HG03439 (cell line): ENCODE results near the gene FXYD5.

ENCODE experiments used
- ATAC-seq: cut with Tn5 transposase; IDR thresholded peaks from one replicate; pipeline ENCODE4 v1.9.1; 2021; ENCODE audit warnings: mild to moderate bottlenecking, moderate library complexity; ENCODE audit not compliant: unreplicated experiment

The FXYD5 gene, protein sequence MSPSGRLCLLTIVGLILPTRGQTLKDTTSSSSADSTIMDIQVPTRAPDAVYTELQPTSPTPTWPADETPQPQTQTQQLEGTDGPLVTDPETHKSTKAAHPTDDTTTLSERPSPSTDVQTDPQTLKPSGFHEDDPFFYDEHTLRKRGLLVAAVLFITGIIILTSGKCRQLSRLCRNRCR

DNA sequence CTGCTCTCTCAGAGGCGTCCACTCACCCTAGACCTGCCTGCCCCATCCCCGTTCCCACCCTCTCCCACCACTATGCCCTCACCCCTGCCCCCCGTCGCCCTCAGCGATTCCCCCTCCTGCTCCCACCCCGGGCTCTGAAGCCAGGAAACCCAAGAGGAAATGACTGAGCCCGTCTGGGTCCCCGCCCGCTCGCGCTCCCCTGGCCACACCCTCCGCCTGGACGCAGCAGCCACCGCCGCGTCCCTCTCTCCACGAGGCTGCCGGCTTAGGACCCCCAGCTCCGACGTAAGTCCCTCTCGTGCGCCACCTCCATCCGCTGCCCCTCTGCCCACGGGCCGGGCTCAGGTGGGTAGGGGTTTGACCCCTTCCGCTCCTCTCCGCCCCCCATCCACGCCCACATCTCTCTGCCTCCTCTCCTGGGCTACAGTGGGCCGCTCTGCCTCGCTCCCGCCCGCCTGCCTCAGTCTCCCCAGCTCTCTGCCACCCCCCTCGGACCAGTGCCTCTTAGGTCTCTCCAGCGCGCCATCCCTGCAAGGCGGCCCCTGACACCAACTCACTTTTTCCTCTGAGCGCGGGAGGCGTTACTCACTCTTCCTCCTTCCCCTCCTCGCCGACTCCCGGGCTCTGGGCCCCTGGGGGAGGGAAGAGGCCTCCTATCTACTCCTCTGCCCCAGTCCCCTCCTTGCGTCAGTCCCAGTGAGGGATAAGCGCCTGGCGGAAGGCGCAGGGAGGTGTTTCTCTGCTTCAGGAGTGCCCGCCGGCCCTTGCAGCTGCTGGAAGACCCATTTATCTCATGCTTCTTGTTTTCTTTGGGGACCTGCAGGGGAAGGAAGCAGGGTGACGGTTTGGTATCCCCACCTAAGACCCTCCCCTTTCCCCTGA lies at the start of gene FXYD5:
FXYD5 (plus strand) TSS at position 211 of the 882 bp plus-strand sequence. CDS start 816 bp downstream, outside the sequence.
- ATAC-seq, result no peak

DNA sequence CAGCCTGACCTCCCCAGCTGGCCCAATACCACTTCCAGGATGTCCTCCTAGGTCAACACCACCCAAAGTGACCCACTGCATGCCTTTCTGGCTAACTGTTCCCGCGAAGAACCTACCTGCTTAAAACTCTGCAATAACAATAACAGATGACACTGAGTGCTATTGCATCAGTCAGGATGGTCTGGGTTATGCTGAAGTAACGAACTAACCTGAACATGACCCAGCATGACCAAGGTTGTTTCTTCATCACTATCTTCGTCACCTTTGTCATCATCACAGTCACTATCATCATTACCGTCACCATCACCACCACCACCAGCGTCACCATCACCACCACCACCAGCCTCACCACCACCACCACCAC lies 49.5 kb upstream of the FXYD5 start:
- ATAC-seq, result no peak

DNA sequence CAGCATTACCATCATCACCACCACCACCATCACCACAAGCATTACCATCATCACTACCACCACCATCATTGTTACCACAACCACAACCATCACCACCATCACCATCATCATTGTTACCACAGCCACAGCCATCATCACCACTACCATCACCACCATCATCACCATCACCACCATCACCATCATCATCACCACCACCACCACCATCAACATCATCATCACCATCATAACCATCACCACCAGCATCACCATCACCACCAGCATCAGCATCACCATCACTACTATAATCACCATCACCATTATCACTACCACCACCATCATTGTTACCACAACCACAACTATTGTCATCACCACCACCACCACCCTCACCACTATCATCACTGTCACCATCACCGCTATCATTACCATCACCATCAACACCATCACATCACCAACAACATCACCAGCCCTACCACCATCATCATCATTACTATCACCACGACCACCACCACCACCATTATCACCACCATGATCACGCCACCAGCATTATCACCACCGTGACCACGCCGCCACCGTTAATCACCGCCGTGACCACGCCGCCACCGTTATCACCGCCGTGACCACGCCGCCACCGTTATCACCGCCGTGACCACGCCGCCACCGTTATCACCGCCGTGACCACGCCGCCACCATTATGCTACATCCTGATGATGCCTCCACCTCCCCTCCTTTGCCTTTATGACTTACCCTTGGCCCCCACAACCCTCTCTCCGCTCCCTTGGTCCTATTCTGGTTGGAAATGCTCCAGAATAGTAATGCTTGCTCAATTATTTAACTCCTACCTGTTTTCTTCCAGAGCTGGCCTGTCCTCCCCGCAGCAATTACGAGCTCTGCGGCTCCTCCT lies 48.9 kb upstream of the FXYD5 start:
- no peak for ATAC-seq

DNA sequence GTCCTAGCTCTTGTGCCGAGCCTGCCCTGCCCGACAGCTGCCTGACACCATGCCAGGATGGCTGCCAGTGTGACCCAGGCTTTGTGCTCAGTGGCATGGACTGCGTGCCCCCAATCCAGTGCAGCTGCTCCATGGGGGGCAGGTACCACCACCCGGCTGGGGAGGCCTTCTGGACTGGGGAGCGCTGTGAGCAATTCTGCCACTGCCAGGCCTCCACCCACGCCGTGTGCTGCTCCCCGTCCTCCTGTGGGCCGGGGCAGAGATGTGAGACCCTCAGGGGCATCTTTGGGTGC lies 48.3 kb upstream of the FXYD5 start:
- no peak for ATAC-seq

DNA sequence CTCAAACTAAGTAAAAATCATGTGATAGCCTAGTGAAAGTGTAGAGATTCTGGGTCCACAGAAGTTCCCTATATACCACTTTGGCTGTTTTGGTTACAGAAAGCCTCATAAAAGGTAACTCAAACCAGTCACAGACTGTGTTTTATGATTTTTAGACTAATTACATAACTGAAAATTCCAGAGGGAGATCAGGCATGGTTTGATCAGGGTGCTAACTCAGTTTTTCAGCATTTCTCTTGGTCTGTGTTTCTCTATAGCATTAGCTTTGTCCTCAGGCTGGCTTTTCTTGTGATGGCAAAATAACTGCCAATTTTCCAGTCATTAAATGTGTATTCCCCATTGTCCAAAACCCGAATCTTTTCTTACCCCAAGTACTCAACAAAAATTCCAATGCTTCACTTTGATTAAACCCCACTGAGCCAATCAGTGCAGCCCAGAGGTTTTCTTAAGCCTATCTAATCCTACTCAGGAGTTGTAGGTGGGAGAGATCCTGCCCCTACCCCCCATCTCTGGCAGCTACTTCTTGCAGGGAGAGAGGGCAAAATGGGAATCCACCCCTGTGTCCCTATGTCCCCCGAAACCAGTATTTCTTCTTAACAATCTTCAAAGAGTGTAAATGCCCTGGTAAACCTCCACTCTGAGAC lies 47.5 kb upstream of the FXYD5 start:
- no peak for ATAC-seq

DNA sequence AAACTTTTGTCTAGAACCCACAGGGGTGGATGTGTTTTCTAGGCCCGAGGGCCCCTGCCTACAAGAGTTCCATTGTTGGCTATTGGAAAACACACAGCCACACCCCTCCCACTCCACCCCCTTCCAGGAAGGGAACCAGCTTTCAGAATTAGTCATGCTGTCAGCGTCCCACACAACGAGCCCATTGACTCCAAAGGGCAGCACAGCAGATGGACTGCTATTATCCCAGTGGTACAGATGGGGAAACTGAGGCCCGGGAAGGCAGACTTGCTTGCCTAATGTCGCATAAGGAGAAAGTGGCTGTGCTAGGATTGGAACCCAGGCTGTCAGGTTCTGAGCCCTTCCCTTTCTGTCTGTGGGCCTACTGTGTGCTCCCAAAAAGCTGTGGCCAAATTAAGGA lies 47.0 kb upstream of the FXYD5 start:
- no peak for ATAC-seq

DNA sequence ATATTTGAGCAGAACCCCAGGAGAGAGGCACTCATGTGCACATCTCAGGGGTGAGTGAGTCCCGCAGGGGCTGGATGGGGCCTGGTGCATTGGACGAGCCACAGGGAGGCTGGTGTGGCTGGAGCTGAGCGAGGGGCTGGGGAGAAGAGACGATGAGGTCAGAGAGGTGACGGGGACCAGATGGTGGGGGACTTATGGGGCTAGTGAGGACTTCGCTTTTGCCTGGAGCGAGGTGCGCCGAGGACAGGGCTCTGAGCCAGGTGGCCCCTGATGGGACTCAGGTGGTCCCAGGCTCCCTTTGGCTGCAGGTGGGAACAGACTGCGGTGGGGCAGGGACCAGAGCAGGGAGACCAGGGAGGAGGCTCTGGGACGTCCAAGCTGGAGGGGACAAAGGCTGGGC lies 45.8 kb upstream of the FXYD5 start:
- ATAC-seq, result no peak

DNA sequence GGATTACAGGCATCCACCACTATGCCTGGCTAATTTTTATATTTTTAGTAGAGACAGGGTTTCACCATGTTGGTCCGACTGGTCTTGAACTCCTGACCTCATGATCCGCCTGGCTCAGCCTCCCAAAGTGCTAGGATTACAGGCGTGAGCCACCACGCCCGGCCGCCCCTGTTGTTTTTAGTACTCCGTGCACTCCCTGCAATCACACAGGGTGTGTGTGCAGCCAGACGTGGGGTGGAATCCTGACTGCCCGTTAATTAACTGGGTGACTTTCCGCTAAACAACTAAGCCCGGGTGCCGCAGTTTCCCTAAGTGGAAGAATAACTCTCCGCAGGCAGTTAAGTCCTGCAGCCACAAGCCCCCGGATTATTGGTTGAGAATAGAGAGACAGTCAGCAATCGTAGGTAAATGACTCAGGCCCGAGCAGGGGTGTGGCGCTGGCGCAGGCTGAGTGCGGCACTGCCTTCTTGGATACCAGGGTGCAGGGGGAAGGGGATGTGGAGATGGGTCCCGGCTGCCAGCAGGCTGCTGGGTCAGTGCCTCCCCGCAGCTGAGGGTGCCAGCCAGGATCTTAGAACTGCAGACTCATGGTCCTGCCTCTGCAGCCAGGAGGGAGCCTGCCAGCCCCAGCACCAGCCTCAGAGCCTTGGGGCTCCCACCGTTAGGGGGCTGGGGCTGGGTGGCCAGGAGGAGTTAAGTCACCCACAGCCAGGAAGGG lies 45.0 kb upstream of the FXYD5 start:
- ATAC-seq, result no peak

DNA sequence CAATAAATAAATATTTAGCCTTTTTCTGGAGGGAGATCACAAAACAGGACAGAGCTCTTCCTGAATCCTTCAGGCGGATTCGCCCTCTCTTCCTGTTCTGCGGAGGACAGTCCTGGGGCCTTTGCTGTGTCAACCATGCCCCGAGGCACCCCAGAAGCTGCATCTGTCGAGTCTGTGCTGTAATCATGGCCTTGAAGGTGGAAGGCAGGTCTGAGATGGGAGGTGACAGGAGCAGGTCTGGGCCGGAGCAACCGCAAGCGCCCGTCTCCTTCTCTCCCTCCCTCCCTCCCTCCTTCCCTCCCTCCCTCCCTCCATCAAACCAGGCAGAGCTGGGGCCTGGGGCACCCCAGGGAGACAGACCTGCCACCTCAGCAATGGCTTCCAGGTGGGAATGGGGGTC lies 43.6 kb upstream of the FXYD5 start:
- no peak for ATAC-seq

DNA sequence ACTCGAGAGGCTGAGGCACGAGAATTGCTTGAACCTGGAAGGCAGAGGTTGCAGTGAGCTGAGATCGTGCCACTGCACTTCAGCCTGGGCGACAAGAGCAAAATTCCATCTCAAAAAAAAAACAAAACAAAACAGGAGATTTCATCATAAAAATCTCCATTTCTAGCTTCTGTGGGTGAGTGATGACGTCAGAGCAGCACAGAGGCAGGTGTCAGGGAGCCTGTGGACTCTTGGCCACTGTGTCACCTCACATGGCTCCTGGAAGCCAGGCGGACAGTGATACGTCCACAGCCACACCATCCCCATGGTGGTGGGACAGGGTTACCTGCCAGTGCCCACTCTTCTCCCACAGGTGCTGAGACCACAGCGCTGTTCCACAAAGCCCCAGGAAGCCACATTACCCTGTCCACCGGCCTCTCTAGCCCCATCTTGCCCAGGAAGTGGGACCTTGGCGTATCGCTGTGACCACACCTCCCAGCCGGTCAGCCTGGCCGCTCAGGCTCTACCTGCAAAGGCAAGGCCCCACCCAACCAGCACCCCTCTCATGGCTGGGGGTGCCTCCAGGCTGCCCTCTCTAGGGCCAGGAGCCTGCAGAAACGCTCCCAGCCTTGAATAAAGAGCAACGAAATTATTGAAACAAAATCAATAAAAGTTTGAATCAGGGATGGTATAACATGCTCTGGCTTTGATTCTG lies 41.4 kb upstream of the FXYD5 start:
- no peak for ATAC-seq

DNA sequence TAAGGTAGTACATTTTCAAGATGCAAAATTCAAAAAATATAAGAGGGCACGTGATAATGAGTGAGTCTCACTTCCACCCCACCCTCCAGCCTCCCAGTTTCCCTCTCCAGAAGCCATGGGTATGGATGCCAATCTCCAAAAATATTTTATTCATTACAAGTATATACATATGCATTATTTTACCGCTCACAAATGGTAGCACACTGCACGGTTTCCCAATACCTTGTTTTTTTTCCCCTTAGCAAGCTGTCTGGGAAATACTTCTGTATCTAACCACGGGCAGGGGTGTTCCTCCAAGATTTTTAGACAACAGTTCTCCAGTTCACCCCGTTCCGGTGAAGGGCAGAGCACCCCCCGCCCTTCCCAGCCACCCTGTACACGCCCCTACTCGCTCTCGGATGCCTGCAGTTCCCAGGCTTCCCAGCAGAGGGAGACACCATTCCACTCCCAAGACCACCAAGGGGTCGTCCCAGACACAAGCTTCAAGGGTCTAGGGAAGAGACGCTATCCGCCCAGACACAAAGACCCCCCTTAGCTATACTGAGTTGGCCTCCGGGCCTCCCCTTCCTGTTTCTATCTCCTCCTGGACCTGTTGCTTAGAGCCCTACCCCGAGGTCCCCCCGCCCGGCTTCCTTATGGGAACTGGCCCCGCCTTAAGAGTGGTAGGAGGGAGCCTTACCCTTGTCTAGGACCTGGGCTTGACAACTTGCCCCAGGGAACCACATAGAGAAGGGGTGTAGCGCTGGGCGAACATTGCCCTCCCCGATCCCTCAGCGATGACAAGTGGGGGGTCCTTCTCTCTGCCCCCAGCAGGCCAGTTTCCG lies 40.0 kb upstream of the FXYD5 start:
- ATAC-seq, result no peak

DNA sequence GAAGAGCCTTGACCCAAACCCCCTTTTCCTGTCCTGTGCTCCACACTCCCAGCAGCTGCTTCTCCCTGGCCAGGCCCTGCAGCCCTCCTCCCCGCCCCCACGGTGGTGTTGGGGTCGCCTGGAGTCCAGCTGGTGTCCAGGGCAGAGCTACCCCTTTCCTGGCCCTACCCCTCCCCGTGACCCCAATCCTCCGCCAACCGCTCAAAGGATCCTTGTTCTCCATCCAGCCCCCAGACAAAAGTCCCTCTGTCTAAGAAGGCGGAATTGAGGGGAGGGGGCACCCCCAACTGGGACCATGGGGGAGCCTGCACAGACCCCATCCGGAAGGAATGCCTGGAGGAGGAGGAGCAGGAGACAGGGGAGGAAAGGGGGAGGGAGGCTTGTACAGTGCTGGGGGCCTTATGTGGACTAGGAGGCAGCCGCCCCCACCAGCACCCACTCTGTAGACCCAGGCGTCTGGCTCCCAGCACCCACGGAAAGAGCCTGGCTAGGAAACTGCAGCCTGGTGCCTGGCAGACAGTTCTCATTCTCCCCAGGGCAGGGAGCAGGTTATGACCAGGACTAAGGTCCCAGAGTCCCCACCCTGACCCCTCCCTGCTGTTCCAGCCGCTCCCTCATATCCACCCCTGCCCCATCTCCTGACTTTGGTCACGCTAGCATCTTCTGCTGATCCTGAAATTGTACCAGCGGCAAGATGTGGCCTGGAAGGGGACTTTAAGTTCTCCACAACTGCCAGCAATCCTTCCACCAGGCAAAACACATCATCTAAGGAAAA lies 39.2 kb upstream of the FXYD5 start, which contains the start of gene FXYD3:
FXYD3 (plus strand) TSS at position 647 of the 775 bp plus-strand sequence. CDS start 3,554 bp downstream, outside the sequence.
- no peak for ATAC-seq

DNA sequence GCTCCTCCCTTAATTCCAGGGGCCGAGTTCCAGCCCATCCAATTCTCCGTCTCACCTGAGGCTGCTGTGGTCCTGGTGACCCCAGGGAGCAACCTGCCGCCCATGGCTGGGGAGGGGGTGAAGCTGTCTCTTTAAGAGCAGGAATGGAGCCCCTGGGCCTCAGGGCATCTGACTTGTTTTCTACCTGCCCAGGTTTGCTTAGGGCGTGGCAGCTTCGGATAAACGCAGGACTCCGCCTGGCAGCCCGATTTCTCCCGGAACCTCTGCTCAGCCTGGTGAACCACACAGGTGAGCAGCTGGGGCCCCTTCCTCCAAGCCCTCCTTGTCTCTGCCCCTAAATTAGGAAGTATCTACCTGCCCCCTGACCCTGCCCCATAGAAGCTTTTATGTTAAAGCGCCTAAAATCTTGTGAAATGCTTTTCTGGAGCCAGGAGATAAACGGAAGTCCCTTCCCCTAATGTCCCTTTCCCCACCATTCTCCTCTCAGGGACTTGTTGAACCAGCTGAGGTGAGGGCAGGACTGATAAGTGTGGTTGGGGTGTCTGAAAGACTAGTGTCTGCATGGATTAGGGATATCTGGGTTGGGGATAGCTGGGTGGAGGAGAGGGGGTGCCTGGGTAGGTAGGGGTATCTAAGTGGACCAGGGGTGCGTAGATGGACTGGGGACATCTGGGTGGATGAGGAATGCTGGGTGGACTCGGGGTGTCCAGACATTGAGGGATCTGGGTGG lies 38.3 kb upstream of the FXYD5 start:
- ATAC-seq, result no peak

DNA sequence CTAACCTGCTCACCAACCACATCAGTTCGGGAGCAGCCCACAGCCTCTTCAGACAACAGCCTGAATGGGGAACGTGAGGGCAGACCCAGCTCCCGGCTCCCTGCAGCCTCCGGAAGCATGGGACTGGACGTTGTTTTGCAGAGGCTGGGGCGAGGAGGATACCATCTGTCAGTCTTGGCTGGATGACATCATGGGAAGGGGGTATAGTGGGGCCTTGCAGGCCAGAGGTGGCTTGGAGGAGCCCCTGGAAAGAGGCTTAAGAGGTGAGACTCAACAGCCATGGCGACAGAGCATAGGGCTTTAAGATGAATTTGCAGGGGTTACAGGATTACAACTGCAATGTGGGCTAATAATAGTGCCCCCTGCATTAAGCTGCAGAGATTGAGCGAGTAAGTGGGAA lies 37.4 kb upstream of the FXYD5 start:
- no peak for ATAC-seq

DNA sequence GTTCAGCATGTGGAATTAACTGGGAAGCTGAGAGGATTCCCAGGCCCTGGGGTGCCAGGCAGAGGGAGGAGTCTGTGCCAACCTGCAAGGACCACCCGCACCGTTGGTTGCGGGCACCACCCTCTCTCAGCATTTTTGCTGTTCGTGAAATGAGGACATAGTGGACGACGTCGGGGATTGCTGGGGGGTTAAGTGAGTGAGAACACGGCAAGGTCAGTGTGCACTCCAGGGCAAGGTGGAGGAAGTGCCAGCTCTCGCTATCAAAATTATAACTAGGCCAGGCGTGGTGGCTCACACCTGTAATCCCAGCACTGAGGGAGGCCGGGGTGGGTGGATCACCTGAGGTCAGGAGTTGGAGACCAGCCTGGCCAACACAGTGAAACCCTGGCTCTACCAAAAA lies 36.7 kb upstream of the FXYD5 start:
- ATAC-seq, result no peak

DNA sequence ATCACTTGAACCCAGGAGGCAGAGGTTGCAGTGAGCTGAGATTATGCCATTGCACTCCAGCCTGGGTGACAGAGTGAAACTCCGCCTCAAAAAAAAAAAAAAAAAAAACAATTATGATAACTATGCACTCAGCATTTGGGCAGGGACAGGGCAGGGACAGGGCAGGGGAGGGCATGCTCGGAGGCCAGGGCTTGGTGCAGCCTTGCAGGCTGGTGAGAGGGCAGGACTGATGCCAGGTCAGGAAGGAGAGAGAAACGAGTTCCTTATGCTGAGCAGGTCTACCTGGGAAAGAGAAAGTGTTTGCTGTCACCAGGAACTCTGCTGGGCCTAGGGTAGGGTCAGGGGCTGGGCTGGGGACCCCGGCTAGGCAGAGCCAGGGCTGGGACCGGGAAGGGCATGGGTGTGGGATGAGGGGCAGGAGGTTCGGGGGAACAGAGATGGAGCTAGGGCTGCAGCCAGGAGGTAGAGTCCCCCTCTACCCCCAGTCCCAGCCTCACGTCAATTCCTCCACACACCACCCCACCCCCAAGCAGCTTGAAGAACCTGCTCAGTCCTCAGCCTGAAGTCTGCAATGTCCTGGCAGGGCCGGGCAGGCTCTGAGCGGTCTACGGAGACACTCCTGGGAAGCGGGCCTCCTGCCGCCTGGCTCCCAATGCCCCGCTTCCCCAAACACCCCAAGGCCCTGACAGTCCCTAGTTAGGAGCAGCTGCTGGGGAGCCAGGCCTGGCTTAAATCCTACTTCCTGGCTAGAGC lies 36.1 kb upstream of the FXYD5 start:
- no peak for ATAC-seq

DNA sequence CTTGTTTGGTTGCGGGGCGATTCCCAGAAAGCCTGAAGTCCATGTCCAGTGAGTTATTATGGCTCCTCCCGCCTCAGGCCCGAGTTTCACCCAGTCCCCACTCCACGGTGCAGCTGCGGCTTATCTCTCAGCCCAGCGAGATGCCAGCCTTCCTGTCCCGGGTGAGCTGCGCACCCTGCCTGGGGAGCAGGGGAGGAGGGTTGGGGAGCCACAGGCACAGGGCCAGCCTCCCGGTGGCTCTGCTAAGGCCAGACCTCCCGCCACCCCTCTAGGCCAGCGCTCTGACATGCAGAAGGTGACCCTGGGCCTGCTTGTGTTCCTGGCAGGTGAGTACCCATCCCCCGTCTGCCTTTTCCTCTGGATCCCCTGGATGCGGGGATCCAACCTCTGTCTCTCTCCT lies 35.4 kb upstream of the FXYD5 start:
- ATAC-seq, result no peak
